ENCODE results near the gene HIBCH.

DNA sequence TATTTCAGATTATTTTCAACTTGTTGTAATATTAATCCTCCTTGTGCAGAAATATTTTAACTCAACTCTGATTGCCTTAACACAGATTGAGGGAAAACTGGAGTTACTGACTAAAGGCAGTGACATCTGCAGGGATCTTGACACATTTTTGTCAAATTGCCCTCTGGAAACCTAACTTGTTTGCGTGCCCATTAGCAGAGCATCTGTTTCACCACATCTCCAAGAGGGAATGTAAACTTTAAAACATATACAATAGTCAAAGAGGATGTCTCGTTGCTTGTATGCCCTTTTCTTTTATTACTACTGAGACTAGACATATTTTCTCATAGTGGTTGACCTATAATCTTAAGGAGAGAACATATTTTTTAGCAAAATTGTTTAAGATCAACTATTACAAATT lies 38.0 kb upstream of the HIBCH start:
- TF ChIP-seq, protein P1, sequence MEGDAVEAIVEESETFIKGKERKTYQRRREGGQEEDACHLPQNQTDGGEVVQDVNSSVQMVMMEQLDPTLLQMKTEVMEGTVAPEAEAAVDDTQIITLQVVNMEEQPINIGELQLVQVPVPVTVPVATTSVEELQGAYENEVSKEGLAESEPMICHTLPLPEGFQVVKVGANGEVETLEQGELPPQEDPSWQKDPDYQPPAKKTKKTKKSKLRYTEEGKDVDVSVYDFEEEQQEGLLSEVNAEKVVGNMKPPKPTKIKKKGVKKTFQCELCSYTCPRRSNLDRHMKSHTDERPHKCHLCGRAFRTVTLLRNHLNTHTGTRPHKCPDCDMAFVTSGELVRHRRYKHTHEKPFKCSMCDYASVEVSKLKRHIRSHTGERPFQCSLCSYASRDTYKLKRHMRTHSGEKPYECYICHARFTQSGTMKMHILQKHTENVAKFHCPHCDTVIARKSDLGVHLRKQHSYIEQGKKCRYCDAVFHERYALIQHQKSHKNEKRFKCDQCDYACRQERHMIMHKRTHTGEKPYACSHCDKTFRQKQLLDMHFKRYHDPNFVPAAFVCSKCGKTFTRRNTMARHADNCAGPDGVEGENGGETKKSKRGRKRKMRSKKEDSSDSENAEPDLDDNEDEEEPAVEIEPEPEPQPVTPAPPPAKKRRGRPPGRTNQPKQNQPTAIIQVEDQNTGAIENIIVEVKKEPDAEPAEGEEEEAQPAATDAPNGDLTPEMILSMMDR (IDR thresholded peaks at IDR 0.05), result no peak
- TF ChIP-seq ZFX (IDR thresholded peaks at IDR 0.05; ENCODE audit: borderline replicate concordance), result no peak
